Stomach (tissue), 4 donors: Measurements from ENCODE around the gene PLPPR1.

Source experiments
- EP300 ChIP-seq: sonication (generic); formaldehyde crosslinking; IDR thresholded peaks from one replicate; pipeline ENCODE4 v1.6.1; 2017; ENCODE audit warnings: antibody characterized with exemption
- POLR2A ChIP-seq, 4 donors: fragments of 450-650 bp; IDR thresholded peaks; one replicate each; pipeline ENCODE4 v1.6.1; 2016; ENCODE audit warnings: antibody characterized with exemption in 4 of 4, control low read depth in 2 of 4, mild to moderate bottlenecking in 1 of 4, moderate library complexity in 1 of 4
- POLR2AphosphoS5 ChIP-seq, 3 donors: sonication (generic); formaldehyde crosslinking; IDR thresholded peaks; one replicate each; pipeline ENCODE4 v1.6.1; 2016; ENCODE audit warnings: antibody characterized with exemption in 3 of 3
- TF ChIP-seq, protein P1 (sequence below), 7 experiments: fragments of 450-650 bp in 4 of 7; fragments of 200-600 bp in 3 of 7; sonication (generic) in 3 of 7; IDR thresholded peaks; one replicate each; pipeline ENCODE4 v1.5.1; 2016 to 2019; ENCODE audit warnings: antibody characterized with exemption in 7 of 7, control low read depth in 2 of 7, mild to moderate bottlenecking in 1 of 7

- TF ChIP-seq, protein P1, sequence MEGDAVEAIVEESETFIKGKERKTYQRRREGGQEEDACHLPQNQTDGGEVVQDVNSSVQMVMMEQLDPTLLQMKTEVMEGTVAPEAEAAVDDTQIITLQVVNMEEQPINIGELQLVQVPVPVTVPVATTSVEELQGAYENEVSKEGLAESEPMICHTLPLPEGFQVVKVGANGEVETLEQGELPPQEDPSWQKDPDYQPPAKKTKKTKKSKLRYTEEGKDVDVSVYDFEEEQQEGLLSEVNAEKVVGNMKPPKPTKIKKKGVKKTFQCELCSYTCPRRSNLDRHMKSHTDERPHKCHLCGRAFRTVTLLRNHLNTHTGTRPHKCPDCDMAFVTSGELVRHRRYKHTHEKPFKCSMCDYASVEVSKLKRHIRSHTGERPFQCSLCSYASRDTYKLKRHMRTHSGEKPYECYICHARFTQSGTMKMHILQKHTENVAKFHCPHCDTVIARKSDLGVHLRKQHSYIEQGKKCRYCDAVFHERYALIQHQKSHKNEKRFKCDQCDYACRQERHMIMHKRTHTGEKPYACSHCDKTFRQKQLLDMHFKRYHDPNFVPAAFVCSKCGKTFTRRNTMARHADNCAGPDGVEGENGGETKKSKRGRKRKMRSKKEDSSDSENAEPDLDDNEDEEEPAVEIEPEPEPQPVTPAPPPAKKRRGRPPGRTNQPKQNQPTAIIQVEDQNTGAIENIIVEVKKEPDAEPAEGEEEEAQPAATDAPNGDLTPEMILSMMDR (IDR thresholded peaks at IDR 0.05), result no peak
- TF ChIP-seq POLR2AphosphoS5 (IDR thresholded peaks at IDR 0.05) (no peak), POLR2A (IDR thresholded peaks at IDR 0.05) (no peak), EP300 (no peak)
Observed at GRCh38 chr9:101158361-101158760, 129.8 kb downstream of the PLPPR1 start.
